IPS DF 4.7 (cell line): ENCODE measurements around the gene SPI1.

ENCODE experiments used
- DNase-seq: peaks from one replicate; pipeline ENCODE4 v3.0.0-alpha.2; 2013; ENCODE audit warnings: low spot score; ENCODE audit errors: extremely low read depth

The SPI1 gene

DNA sequence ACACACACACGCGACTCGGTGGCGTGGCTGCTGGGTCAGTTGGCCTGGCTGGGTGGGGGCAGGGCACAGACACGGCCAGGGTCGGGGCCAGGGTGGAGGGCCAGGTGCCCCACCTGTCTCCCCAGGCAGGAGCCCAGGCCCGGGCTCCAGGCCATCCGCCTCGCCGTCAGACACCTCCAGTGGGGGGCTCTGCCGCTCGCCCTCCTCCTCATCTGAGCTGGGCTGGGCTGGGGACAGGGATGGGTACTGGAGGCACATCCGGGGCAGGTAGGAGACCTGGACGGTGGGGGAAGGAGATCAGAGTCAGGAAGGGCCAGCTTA is 19.7 kb downstream of the SPI1 start:
- DNase-seq, result no peak

DNA sequence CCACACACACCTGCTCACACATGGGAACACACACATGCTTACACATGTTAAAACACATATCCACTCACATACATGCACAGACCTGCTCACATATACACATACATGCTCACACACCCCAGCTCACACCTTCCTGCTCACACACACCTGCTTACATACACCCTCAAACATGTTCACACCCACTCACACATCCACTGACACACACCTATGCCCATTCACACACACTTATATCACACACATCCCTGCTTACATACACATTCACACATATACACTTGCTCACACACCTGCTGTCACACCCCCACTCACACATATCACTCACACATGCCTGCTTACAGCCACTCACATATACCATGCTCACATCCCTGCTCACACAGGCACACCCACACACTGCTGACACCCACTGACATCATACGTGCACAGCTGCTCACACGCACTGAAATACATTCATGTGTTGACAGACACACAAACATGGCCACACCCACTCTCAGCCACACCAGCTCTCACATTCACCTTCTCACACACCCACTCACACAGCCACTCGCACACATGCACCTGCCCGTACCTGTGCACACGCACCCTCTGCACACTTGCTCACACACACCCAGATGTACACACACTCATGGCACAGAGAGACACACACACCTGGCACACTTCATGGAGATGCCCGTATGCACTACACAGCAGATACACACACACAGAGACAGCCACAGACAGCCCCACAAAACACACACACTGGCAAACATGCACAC is 20.2 kb downstream of the SPI1 start:
- DNase-seq, result no peak

DNA sequence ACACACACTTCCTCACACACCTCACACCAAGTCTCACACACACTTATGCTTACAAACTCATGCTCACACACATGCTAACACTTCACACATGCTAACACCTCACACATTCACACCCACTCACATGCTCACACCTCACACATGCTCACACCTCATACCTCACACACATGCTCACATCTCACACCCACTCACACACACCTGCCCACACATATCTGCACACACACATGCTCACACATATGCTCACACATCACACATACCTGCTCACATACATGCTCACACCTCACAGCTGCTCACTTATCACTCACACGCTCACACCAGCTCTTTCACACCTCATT is 21.4 kb downstream of the SPI1 start:
- no peak for DNase-seq

DNA sequence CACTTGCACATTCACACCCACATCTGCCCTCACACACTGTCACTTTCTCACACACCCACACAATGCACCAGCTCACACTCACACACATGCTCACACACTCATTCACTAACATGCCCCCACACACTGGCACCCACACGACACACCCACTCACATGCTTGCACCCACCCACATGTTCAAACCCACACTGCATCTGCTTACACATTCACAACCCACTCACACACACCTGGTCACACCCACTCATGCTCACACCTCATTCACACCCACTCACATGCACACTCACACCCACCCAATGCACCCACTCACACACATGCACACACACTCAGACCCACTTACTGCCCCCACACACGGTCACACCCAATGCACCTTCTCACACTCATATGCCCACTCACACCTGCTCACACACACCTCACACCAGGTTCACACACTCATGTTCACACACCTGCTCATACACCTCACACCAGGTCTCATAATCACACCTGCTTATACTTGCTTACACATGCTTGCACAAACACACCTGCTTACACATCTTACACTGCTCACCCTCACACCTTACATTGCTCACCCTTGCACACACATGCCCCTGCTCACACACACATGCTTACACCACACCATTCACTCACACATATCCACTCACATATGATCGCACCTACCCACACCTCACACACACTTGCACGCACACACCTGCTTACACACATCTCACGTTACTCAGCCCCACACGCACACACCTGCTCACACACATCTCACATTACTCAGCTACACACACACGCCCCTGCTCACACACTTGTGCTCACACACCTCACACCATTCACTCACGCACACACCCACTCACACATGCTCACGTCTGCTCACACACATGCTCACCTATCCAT is 22.0 kb downstream of the SPI1 start:
- no peak for DNase-seq

DNA sequence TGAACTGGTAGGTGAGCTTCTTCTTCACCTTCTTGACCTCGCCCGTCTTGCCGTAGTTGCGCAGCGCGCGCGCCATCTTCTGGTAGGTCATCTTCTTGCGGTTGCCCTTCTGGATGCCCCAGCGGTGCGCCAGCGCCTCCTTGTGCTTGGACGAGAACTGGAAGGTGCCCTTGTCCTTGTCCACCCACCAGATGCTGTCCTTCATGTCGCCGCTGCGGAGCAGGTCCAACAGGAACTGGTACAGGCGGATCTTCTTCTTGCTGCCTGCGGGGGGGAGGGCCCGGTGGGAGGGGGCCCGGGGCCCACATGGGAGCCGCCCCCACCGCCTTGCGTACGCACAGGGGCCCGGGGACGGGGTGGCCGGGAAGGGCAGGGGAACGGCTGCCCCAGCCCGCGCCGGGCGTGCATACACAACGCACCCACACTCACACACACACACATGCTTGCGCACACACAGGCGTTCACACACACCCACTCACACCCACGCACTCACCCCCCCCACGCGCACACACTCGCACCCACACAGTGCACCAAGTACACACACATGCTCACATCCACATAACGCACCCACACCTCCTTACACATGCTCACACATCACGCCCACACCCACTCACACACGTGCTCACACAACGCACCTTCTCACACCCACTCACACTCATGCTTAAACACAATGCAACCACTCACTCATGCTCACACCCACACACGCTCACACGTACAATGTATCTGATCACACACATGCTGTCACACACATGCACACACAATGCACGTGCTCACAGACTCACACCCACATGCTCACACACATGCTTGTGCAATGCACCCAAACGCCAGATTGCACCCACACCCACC is 22.8 kb downstream of the SPI1 start:
- peak; percentile 95 for DNase-seq

DNA sequence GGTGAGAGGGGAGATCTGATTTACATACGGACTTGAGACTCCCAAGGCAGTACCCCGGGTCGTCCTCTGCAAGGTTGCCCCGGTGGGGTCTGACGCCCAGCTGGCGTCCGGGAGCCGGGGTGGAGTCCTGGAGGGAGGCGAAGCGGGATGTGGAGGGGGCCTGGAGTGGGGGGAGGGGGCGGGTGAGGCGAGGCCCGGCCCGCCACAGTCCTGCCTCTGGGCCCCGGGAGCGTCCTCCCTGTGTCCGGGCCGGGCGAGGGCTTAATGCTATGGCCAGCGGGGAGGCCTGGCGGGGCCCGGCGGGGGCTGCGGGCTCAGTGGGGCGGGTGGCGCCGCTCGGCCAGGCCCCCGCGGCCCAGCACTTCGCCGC is 23.4 kb downstream of the SPI1 start:
- DNase-seq, result no peak

DNA sequence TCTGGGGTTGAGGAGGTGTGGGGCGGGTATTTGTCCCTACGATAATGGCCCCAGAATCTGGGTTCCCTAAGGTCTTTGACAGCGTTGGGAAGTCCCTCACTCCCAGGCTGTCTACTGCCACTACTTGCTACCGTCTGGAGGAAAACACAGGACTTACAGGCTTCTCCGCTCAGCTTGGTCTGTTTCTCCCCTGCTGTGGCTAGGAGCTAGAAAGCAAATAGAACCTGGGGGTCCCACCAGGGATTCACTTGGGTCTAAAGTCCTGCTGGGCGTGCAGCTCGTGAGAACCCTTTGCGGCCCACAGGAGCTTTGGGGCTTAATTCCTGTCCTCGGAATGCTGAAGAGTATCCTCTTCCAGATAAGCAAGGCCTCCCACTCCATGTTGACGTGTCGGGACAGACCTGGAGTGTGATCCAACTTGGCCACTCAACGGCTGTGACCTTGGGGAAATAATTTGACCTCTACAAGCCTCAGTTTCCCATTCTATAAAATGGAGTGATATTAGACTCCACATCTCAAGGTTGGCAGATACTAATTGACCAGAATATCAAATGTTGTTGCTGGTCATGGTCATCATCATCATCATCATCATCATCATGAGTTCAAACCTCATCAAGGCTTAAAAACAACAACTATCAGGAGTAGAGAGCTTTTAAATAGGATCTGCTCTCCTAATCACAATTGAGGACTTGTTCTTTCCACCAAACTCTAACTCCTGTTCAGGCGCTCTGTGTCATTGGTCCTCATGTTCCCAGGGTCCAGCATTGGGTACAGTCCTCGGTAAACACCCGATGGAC is 24.2 kb downstream of the SPI1 start:
- no peak for DNase-seq

DNA sequence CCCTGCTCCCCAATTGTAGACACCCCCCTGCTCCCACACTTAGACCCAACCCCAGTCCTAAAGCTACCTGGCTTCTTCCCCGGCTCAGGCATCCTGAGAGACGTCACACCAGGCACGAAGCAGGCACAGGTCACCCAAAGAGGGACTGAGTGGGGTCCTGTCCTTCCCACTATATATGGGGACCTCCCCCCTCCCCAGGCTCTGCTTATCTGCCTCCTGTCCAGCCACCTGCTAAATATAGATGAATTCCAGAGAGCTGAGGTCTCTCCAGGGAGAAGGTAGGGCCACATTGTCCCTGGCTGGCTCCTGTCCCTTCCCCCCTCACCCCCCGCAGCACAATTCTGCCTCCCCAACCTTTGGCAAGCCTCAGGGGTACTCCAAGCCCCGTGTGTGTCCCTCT is 25.8 kb downstream of the SPI1 start, which contains the start of gene MYBPC3:
Gene MYBPC3, minus strand, starts transcription at position 147 of the 400 bp plus-strand sequence. Its CDS starts 55 bp downstream, at position 92.
- no peak for DNase-seq

DNA sequence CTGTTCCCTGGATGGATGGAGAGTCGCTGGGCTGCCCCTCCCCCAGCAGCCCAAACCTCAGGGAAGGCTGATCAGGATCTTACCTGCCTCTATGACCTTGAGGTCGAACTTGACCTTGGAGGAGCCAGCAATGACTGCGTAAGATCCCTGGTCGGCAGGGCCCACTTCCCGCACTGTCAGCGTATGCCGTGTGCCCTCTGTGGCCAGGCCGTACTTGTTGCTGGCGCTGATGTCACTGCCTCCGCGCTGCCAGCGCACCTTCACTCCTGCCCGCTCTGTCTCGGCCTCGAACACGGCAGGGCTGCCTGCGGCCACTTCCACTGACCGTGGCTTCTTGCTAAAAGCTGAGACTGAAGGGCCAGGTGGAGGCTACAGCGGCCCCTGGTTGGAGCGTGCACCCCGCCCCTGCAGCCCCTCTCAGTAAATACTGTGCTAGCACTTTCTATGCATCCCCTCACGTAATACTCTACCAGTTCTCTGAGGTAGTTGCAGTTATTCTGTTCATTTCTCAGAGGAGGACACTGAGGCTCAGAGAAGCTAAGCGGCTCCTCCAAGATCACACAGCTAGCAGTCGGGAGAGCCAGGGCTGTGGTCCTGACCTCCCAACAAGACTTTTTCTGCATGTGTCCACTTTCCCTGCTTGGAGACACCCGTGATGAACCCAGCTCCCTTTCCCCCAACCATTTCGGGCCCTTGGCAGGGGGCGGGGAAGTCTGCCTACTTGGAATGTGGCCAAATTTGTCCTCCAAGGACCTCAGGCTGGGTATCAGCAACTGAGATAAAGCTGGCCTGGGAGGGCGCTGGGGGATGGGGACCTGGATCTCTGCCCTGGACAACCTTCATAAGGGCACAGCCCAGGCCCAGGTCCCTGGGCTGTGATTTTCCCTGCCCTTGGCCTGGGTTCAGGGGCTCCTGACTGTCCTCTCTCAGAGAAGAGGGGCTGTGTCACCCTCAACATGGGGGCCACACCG is 26.9 kb downstream of the SPI1 start:
- DNase-seq, result no peak

DNA sequence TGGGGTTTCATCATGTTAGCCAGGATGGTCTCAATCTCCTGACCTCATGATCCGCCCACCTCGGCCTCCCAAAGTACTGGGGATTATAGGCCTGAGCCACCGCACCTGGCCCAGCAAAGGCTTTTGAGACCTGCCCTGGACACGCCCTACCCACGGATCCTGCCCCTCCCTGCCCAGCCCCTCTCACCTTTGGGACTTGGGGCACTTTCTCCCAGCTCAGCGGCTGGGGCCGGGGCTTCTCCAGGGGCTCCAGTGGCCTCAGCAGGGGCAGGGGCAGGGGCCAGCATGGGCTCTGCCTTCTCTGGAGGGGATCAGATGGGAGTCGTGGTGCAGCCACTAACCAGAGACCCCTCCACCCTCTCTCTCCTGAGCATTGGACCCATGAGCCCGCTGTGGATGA is 28.0 kb downstream of the SPI1 start:
- DNase-seq, result no peak

DNA sequence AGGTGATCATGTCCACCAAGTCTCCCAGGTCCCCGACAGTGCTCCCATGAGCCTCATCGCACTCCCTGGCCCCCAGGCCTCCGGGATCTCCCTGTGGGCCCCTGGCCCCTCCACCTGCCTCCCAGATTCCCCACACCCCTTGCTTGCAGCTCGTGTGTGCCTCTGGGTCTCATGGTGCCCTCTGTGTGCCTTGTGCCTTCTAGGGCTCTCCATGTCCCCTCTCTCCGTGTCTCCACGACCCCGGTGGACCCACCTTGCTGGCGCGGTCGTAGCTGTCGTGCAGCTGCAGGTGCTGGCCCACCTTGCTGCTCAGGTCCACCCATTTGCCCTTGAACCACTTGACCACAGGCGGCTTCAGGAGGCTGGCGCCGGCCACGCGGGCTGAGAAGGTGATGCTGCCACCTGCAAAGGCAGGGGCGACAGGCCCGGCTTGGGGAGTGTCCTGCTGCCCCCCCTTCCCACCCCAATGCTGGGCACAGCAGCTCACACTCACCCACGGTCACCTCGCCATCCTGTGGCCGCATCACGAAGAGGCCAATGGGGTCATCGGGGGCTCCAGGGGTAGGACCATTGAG is 28.7 kb downstream of the SPI1 start:
- DNase-seq, result no peak

DNA sequence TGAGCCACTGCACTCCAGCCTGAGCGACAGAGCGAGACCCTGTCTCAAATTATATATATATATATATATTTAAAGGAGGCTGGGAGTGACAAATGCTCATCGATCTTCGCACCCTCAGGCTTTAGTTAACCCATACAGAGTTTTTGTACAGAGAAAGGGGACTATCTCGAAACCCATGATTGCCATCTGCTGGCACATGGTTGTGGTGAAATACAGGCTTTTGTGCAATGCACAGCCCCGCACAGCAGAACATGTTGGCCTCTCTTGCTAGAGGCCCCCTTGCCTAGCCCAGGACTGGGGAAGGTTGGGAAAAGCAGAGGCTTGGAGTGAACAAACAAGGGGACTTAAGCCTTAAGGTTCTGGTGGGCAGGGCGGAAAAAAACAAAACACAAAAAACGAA is 29.5 kb downstream of the SPI1 start:
- DNase-seq, result no peak

DNA sequence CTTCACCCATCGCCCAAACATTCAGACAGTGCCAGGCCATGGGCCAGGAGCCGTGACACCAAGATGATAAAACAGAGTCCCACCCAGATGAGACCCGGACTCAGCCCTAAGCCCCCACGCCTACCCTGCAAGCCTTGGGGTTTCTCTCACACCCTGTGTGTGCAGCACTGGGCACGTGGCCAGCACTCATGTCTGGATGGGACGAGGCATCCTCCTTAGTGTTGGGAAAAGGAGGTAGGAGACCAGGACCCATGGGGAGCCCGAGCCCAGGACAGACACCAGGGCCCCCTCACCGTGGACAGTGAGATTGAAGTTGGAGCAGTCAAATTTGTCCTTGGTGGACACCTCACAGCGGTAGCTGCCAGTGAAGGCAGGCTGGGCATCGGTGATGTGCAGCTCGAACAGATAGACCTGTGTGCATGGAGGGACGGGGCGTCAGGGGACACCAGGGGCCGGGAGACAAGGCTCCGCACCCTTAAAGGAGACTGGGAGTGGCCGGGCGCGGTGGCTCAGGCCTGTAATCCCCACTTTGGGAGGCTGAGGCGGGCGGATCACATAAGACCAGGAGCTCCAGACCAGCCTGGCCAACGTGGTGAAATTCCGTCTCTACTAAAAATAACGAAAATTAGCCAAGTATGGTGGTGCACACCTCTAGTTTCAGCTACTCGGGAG is 30.1 kb downstream of the SPI1 start:
- no peak for DNase-seq

DNA sequence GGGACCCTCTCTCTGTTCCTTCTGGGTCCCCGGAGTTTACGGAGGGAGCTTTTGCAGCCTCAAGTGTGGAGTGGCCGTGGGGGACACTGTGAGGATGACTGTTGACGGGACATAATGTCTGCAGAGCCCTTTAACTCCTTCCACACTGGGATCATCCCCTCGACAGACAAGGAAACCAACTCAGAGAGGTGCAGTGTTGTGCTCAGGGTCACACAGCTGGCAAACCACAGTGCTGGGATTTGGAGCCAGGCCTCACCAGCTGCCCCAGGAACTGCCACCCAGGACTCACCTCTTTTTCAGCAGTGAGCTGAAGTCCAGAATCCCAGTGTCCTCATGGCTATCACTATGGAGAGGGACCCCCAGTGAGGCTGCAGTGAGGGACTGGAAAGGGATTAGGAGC is 31.2 kb downstream of the SPI1 start:
- DNase-seq, result no peak

DNA sequence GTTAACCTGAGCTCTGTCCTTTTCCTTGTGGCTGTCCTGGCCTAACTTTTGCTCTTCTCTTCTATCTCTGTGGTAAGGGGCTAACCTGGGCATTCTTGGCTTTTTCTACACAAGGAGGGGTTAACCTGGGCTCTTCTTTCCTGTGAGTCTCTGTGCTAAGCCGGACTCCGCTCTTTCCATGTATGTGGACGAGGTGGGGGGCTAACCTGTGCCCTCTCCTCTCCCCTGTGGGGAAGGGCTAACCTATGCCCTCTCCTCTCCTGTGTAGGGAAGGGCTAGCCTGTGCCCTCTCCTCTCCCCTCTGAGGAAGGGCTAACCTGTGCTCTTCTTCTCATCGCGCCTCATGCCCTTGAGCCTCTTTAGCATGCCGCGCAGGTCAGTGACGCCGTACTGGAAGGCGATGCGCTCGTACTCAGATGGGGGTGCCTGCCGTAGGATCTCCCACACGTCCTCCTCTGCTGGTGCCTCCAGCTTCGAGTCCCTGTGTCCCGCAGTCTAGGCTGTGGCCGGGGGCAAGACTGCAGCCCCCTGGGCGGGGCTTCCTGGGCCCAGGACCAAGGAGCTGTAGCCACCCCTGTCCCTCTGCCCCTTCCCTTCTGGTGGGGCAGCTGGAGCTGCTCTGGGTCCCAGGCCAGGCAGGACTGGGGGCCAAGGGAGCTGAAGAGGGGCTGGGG is 32.3 kb downstream of the SPI1 start:
- DNase-seq, result no peak

DNA sequence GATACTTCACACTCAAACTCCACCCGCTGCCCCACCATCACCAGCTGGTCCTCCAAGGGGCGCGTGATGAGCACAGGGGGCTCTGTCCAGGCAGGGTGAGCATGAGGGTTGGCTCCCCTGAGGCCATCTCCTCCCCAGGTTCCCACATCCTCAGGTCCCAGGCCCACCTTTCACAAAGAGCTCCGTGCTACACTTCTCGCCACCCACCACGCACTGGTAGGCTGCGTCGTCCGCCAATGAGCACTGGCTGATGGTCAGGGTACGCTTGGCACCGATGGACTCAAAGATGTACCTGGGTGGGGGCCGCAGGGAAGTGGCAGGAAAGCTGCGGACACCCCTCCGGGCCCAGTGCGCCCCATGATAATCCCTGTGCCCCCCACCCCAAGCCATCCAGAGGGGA is 35.5 kb downstream of the SPI1 start:
- DNase-seq, result no peak

DNA sequence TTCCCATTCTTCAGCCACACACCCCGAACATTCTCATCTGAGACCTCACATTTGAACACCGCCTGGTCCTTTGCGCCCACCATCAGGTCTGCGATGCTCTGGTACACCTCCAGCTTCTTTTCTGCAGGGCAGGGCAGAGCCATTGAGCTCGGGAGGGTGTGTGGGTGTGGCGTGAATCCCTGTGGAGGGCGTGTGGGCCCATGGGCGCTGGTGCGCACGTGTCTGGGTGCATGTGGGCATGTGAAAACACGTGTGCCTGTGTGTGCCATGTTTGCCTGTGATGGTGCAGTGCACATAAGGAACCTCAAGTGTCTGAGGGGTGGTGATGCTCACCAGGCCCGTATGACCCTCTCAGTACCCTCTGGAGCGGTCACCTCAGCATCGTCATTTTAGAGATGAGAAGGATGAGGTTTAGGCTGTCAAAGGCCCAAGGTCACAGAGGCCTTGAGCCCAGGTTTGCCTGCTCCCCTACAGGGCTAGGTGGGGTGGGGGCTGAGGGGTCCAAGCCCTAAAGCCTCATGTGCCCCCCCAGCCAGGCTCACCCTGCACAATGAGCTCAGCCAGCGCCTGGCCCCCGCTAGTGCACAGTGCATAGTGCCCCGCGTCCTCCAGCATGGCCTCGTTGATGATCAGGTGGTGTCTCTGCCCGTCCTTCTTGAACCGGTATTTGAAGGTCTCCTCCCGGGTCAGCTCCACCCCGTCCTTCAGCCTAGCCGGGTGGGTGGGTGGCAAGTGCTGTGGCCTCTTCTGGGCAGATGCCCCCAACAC is 36.1 kb downstream of the SPI1 start:
- DNase-seq, result no peak
